GM19099 (cell line): Measurements from ENCODE around the gene ZNF839.
A peak's percentile ranks its signal among the peaks of the same experiment; 100 is the strongest.

Source experiments
- POLR2A ChIP-seq: IDR thresholded peaks from 3 replicates; pipeline ENCODE4 v1.6.1; 2011; ENCODE audit warnings: low read depth; ENCODE audit not compliant: insufficient read length; ENCODE audit errors: extremely low read depth

The ZNF839 gene

DNA sequence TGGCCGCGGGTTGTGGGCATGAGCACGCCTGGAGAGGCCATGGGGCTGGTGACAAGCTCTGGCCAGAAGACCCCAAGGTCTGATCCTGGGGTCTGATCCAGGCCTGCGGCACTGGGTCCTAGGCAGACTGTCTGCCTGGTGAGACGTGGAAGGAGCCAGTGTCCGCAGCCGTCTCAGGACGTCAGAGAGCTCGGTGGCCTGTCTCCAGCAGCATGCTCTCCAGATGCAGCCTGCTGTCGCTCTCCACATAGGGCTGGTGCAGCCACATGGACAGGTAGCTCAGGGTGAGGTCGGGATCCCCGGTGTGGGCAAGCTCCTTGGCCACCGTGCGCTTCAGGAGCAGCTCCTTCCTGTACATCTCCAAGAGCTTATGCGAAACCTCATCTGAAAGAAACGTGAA lies 28.8 kb downstream of the ZNF839 start:
- no peak for TF ChIP-seq POLR2A

DNA sequence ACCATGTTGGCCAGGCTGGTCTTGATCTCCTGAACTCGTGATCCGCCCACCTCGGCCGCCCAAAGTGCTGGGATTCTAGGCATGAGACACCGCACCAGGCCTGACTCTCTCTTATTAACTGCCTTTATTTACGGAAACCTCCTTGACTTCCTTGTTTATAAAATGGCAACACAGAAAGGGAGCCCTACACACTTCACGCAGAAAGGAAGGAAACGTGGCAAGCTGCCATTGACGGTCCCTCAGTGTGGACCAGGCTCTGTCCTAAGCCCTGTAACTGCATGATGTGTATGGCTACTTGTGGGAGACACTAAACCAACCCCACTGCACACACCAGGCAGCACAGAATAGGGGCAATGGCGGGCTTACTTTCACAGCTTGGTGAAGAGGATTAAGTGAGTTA lies 31.5 kb downstream of the ZNF839 start:
- TF ChIP-seq POLR2A: no peak

DNA sequence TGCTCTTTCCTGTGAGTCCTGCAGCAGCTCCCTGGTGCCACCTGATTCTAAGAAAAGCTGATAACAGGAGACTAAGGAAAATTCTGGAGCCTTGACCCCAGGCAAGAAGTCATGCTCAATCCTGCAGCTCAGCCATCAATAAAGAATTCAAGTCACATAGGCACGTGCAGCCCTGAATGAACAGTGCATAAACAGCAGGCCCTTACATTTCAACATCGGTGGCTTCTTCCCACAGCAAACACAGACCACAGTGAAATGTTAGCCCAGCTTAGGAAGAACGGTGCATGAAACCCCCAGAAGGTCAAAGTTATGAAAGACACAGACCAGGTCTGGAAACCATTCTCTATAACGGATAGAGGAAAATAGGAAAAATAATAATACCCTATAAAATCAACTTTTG lies 32.7 kb downstream of the ZNF839 start:
- TF ChIP-seq POLR2A: no peak

DNA sequence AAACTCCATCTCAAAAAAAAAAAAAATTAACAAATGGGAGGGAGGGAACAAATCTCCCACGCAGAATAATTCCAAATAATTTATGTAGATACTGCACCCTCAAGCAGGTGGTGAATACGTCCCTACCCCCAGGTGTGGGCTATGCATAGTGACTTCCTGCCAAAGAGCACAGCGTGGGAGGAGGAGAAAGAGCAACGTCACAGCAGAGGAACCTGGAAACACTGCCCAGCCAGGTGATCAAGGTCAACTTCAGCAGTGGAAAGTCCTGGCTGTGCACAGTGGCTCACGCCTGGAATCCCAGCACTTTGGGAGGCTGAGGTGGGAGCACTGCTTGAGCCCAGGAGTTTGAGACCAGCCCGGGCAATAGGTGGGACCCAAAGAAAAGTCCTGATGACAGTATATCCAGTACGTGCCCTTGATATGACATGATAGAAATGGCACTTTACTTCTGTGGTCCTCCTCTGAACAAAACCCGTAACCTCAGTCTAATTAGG lies 33.6 kb downstream of the ZNF839 start:
- TF ChIP-seq POLR2A: no peak

DNA sequence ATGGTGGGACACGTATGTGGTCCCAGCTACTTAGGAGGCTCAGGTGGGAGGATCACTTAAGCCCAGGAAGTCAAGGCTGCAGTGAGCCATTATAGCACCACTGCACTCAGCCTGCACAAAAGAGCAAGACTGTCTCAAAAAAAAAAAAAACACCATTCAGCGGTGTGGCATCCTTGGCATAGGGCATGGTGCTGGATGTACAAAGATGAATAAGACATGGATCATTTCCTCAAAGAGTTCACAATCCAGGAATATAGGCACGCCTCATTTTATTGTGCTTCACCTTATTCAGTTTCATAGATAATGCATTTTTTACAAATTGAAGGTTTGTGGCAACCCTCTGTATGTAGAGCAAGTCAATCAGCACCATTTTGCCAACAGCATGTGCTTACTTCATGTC lies 36.7 kb downstream of the ZNF839 start:
- no peak for TF ChIP-seq POLR2A

DNA sequence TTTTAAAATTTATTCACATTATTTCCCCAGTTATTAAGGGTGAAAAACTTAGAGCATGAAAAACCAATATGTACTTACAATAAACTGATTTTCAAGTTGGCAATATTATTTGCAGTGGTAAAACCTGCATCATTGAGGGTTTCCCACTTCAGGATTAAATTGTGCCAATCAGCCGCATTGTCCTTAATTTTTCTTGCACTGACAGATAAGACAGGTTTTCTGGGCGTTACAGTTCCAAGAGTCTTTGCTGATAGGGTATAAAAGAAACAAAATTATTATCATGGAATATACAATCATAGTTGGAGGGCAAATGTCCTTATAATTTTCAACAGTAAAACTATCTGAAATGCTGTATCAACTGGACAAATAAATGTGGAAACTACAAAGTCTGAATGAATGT lies 39.8 kb downstream of the ZNF839 start:
- no peak for TF ChIP-seq POLR2A

DNA sequence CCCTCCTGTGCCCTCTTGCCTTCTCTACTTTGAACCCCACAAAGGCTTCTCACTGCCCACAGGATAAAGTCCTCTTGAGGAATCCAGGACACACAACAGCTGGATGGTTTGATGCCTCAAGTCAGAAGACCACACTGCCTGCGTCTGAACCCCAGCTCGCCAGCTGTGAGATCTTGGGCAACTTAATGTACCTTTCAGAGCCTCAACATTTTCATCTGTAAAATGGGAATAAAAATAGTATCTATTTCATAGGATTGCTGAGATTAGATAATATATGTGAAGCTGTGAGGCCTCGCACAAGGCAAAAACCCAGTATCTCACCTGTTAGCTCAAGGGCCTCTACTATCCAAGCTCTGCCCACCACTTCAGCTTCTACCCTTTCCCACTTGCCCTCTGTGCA lies 40.8 kb downstream of the ZNF839 start:
- TF ChIP-seq POLR2A: no peak

DNA sequence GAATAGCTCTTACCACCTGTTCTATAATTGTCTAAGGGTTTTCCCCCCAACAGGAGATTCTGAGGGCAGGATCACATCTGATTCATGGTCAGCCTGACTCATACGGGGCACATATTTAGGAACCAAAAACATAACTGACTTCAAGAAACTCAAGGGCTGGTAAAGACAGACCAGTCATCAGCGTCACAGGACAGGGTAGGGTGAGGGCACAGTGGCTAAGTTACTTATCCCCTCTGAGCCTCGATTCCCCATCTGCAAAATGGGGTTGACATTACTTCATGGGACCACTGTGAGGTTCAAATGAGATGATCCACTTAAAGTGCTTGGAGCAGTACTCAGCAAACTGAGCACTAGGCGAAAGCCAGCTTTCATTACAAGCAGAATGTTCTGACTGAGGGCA lies 42.5 kb downstream of the ZNF839 start:
- TF ChIP-seq POLR2A: no peak

DNA sequence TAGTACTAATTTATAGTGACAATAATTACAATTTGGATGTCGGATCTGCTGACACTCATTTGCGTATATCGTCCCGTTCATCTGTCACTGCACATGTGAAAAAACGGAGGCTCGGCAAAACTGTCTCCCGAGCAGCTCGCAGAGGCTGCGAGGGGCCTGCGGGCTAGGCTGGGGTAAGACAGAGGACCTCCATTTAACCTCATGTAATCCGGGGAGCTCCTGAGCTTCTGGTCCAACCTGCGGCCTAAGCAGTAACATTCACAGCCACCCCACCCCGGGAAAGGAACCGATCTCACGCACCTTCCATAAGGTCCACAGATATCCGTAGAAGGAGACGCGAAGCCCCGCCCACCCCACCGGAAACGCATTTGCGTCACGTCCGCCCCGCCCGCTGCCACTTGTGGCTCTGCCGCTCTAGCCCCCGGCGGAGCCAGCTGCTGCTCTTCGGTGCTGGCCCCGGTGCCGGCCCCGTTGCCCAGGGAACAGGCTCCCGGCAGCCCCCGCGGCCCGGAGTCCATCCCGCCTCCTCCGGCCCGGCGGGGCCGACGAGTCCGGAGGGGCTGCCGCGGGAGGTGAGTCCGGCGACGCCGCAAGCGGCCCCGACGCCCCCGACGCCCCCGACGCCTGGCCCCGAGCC lies 43.1 kb downstream of the ZNF839 start, which contains the start of the genes CINP and TECPR2:
Gene CINP, minus strand, starts transcription at position 346 of the 637 bp plus-strand sequence. Its CDS starts 39 bp downstream, at position 307.
Gene TECPR2, plus strand, starts transcription at position 397 of the 637 bp plus-strand sequence. CDS start 13,781 bp downstream, outside the sequence.
- TF ChIP-seq POLR2A: peak; percentile 80

DNA sequence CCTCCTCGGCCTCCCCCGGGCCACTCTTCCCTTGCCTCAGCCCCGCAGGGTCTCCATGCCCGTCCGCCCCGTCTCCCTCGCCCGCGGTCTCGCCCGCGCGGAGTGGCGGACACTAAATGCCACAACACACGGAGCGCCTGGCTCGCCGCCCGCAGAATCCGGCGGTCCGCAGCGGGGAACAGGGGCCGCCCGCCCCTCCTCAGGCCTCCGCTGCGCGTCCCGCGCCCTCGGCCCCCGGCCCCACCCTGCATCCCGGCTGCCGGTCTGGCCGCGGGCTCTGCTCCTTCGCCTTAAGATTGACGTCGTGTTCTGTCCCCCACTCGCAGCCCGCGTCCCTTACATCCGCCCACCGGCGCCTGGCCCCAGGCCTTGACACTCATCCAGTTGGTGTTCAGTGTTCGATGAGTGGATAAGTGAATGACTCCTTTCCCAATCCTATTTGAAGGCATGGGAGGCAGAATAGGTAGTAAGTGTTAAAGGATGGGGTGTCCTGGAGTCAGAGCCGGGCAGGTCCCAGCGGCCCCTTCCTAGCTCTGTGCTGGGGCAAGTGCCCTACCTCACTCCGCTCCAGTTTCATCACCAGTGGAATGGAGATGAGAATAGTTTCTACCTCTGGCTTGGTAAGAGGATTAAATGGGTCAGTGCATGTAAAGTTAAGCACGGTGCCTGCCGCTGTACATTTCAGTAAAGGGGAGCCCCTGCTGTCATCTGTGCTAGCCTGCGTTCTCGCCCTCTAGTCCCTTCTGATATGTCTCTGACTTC lies 43.8 kb downstream of the ZNF839 start:
- TF ChIP-seq POLR2A: no peak

DNA sequence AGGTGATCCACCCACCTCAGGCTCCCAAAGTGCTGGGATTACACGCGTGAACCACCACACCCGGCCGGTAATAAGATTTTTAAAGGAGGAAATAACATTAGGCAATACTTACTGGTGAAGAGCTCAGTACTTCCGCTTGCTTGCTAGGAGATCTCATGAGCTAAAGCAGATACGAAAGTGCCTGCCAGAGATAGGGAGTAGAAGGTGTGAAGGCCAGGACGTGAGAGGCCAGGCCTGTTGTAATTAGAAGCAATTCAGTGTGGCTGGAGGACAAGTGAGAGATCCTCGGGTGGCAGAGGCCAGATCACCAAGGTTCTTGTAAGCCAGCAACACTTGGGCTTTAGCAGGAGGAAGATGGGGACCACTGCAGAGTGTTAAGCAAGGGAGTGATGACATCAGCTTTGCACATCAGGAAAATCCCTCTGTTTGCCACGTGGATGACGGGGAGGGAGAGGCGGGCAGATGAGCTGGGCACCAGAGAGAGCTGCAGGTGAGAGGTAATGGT lies 50.8 kb downstream of the ZNF839 start:
- no peak for TF ChIP-seq POLR2A

DNA sequence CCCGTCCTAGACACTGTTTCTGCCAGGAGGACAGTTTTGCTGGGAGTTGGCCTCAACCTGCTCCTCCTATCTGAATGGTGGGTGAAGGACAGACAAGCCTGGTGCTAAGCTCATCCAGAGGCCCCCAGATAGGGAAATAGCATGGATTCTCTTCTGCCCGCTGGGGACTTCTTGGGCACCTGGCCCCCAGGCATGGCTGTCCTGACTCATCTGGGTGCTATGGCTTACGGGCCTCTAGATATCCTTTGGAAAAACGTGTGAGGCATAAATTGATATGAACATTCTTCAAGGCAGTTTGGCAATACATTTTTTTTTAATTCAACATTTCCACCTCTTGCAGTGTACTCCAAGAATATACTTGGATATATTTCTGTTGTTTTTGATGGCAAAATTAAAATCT lies 51.8 kb downstream of the ZNF839 start:
- TF ChIP-seq POLR2A: no peak

DNA sequence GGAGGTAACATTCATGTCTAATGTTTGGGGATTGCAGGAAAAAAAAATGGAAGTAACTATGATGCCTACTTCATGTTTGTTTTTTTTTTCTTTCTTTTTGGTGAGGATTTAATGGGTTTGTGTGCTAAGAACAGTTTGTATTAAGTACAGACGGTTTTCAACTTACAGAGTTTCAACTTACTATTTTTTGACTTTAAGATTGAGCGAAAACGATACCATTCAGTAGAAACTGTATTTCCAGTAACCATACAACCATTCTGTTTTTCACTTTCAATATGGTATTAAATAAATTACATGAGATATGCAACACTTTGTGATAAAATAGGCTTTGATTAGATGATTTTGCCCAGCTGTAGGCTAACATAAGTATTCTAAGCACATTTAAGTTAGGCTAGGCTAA lies 53.6 kb downstream of the ZNF839 start:
- no peak for TF ChIP-seq POLR2A

DNA sequence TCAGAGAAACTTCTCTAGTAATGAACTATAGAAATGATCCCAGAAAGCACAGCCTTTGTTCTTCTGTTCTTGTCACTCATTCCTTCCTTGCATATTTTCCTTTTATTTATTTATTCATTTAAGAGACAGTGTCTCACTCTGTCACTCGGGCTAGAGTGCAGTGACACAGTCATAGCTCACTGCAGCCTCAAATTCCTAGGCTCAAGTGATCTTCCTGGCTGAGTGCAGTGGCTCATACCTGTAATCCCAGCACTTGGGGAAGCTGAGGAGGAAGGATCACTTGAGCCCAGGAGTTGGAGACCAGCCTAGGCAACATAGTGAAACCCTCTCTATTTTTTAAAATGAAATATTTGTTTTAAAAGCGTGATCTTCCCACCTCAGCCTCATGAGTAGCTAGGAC lies 54.7 kb downstream of the ZNF839 start:
- TF ChIP-seq POLR2A: no peak

DNA sequence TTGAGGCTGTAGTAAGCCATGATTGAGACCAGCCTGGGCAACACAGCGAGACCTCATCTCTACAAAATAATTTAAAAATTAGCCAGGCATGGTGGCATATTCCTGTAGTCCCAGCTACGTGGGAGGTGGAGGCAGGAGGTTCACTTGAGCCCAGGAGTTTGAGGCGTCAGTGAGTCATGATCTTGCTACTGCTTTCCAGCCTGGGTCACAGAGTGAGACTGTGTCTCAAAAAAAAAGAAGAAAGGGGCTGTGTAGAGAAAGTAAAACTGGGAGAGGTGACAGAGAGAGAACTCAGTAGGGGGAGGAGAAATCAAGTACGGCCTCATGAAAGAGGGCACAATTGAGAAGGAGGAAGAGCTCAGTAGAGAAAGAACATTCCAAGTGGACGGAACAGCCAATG lies 55.6 kb downstream of the ZNF839 start:
- TF ChIP-seq POLR2A: no peak

DNA sequence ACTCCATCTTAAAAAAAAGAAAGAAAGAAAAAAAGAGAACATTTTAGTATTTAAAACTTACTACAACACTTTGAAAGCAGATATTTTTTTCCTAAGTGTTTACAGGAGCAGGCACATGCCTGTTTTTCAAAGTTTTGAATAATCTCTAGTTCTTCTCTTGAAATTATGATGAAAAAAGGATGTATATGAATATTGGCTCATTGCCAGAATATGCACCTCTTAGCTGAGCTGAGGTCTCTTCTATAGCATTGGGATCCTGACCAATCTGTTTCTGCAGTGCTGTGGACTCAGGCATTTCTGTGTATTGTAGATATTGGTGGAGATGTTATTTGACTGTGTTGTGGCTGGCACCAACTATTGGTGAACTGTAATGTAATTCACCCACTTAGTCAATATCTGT lies 58.1 kb downstream of the ZNF839 start:
- TF ChIP-seq POLR2A: no peak

DNA sequence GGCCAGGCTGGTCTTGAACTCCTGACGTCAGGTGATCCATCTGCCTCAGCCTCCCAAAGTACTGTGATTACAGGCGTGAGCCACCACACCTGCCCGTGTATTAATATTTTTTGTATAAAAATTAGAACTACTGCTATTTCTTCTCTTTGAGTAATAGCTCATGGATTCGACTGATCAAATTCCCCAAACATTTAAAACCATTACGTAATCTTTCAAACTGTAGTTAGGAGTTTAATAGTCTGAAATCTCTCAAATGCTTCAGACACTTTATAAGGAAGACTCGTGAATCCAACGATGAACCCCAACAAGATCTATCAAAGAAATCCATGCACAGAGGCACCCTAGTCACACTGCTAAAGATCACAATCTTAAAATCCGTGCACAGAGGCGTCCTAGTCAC lies 59.3 kb downstream of the ZNF839 start:
- TF ChIP-seq POLR2A: no peak

DNA sequence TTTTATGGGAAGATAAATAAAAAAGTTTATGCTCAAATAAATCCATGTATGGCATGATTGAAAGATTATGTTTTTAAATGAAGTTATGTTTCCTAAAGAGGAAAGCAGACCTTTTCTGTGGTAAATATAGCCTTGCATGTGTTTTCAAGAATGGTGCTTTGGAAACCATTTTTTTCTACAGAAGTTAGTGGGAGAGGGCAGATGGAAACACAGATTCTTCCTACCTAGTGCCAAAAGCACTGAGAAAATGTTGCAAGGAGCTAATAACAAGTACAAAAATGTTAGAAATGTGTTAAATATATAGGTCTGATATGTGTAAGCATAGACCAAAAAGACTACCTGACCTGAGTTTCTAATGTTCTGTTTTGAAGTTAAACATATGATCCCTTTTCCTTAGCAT lies 67.5 kb downstream of the ZNF839 start:
- TF ChIP-seq POLR2A: no peak
